Heart left ventricle (tissue), 16 donors: Measurements from ENCODE around the gene KIF21B. TPM values are rescaled to one million over a fixed set of nuclear protein-coding genes. Genes with fewer than 3 reads are reported as not detected.

Experiments used
- ATAC-seq, 4 donors: fragments of 200-7000 bp; cut with Tn5 transposase; one replicate each; pipeline ENCODE4 v1.9.1; 2020 to 2022; ENCODE audit warnings: moderate library complexity in 4 of 4, mild to moderate bottlenecking in 3 of 4, moderate number of reproducible peaks in 1 of 4
- DNase-seq, 5 donors: peaks; one replicate each; pipeline ENCODE4 v3.0.0-alpha.2; 2020
- H3K27ac ChIP-seq, 12 donors: fragments of 200-600 bp; sonication (generic) in 4 of 12; one replicate each; pipeline versions ENCODE4 v1.5.0 to v1.8.0; 2016 to 2022; ENCODE audit warnings: mild to moderate bottlenecking in 2 of 12
- H3K27me3 ChIP-seq, 9 donors: fragments of 200-600 bp; sonication (generic) in 2 of 9; one replicate each; pipeline versions ENCODE4 v1.5.1 to v1.8.0; 2016 to 2022; ENCODE audit warnings: mild to moderate bottlenecking in 3 of 9
- H3K36me3 ChIP-seq, 9 donors: fragments of 200-600 bp; sonication (generic) in 2 of 9; one replicate each; pipeline versions ENCODE4 v1.5.0 to v1.8.0; 2018 to 2022; ENCODE audit warnings: mild to moderate bottlenecking in 2 of 9
- H3K4me1 ChIP-seq, 12 donors: fragments of 200-600 bp; sonication (generic) in 4 of 12; one replicate each; pipeline versions ENCODE4 v1.5.0 to v1.8.0; 2016 to 2022; ENCODE audit warnings: mild to moderate bottlenecking in 3 of 12
- H3K4me3 ChIP-seq, 12 donors: fragments of 200-600 bp; sonication (generic) in 4 of 12; one replicate each; pipeline versions ENCODE4 v1.5.0 to v1.8.0; 2017 to 2022; ENCODE audit warnings: mild to moderate bottlenecking in 9 of 12, moderate library complexity in 4 of 12
- H3K9me3 ChIP-seq, 12 donors: fragments of 200-600 bp; sonication (generic) in 4 of 12; one replicate each; pipeline versions ENCODE4 v1.5.0 to v1.8.0; 2016 to 2022; ENCODE audit warnings: mild to moderate bottlenecking in 1 of 12
- CTCF ChIP-seq, 12 donors: fragments of 200-600 bp; sonication (generic) in 4 of 12; IDR thresholded peaks; one replicate each; pipeline versions ENCODE4 v1.5.0 to v1.8.0; 2018 to 2022; ENCODE audit warnings: antibody characterized with exemption in 12 of 12, mild to moderate bottlenecking in 5 of 12
- POLR2A ChIP-seq, 2 donors: fragments of 450-650 bp; IDR thresholded peaks; one replicate each; pipeline ENCODE4 v1.6.1; 2017; ENCODE audit warnings: antibody characterized with exemption in 2 of 2, mild to moderate bottlenecking in 2 of 2, moderate library complexity in 2 of 2
- WGBS, 4 donors: extraction: QIAGEN DNeasy Blood & Tissue Kit in 2 of 4; methylation state at CpG; one replicate each; pipeline versions ENCODE4 v1.1.5 to v1.1.7; 2013 to 2018; 5-methylcytosine and 5-hydroxymethylcytosine counted together
- intact Hi-C, 10 donors: fragments of 100-400 bp; cut with DNase I; formaldehyde crosslinking; loops; one replicate each; pipeline versions ENCODE4 v1.11.1 to v1.14.2; 2022
- polyA plus RNA-seq, 2 donors: library from polyadenylated mRNA; stranded (reverse); fragments of 200-250 nt; gene quantifications; one replicate each; pipeline ENCODE4 v1.2.3, GENCODE V29; 2013
- total RNA-seq, 9 donors: library from RNA; depleted of rRNA in 2 of 9; stranded (reverse); fragments of >200 nt in 2 of 9; fragmentation: NEBNext Ultra II Directional in 3 of 9; extraction: Animal tissue kit (Norgen Biotek cat#: 25700) in 3 of 9; gene quantifications; one replicate each; pipeline versions ENCODE4 v1.1.0 to v1.2.4, GENCODE V29; 2016 to 2023
- donor health status: ischemic (EF 13 %, LVEDD 7.1; RV severe dilation, severe dysfunction).
- donor health status: healthy with polysubstance abuse.
- donor health status: DM: no; HTN: yes; CAD: no.
- donor health status: DM: no; HTN: no; CAD: no.
- donor health status: ischemic (EF 25% LVEDD 6.9; RV normal size, moderate dysfunction).
- donor health status: ischemic (EF 25% LVEDD 5.7; RV mildly dilated, moderate dysfunction).
- donor health status: healthy.
- donor health status: DM: yes; HTN: yes; CAD: no.
- donor health status: ischemic (EF 35%, LVEDD 5.7; RV mildly dilated, moderate dysfunction).
- donor health status: nonischemic (EF 11% LVEDD 7.7; RV severe dilation, severe dysfunction).
- donor health status: DM: yes; HTN: yes; CAD: no.
- donor health status: PGD.
- donor health status: ischemic (EF 29% LVEDD 5.4; RV normal size, mild dysfunction).
- donor health status: nonischemic (EF 23%, LVEDD 6.1; RV moderate dilation, normal function).

The KIF21B gene
- total and polyA plus RNA-seq, 11 donors = 0.21 to 3.6 (median 0.46) TPM

- no peak overlapping the region for H3K4me3 ChIP-seq
- no peak overlapping the region for H3K27ac ChIP-seq
- no peak for DNase-seq
- peaks cover 0 to 10% (median 0%) of the 10 kb centered on the region in 12 donors for H3K9me3 ChIP-seq
- WGBS, 4 donors = 90 to 94% (median 92%) methylated on average over 11 to 12 of the region's 12 CpGs
- no peaks in the 10 kb centered on the region for H3K27me3 ChIP-seq
- intact Hi-C loops = no loop called here
- ATAC-seq = no peak
- H3K36me3 ChIP-seq = peaks cover 0 to 56% (median 0%) of the 10 kb centered on the region in 9 donors
- TF ChIP-seq CTCF (IDR thresholded peaks at IDR 0.05) (no peak), POLR2A (IDR thresholded peaks at IDR 0.05) (no peak)
- no peaks in the 10 kb centered on the region for H3K4me1 ChIP-seq
Measured at GRCh38 chr1:200983035-200983561, 40.4 kb downstream of the KIF21B start.

- Histone ChIP-seq H3K27me3 (no peaks in the 10 kb centered on the region), H3K4me1 (no peaks in the 10 kb centered on the region), H3K27ac (no peak overlapping the region), H3K4me3 (no peak overlapping the region), H3K9me3 (peaks cover 0 to 10% (median 0%) of the 10 kb centered on the region in 12 donors), H3K36me3 (peaks cover 0 to 51% (median 0%) of the 10 kb centered on the region in 9 donors)
- ATAC-seq = no peak
- intact Hi-C loops = no loop called here
- 60 to 79% (median 66%) methylated on average over 13 to 19 of the region's 19 CpGs for WGBS, 4 donors
- no peak for TF ChIP-seq CTCF (IDR thresholded peaks at IDR 0.05)
- TF ChIP-seq POLR2A (IDR thresholded peaks at IDR 0.05) = no peak
- DNase-seq = no peak
Measured at GRCh38 chr1:200982071-200982945, 41.2 kb downstream of the KIF21B start.

GRCh38 chr1:200981278-200981677 lies 42.2 kb downstream of the KIF21B start:
- Histone ChIP-seq H3K27me3 (no peaks in the 10 kb centered on the region), H3K27ac (no peak overlapping the region), H3K9me3 (peaks cover 0 to 10% (median 0%) of the 10 kb centered on the region in 12 donors), H3K4me3 (no peak overlapping the region), H3K36me3 (peaks cover 0 to 49% (median 0%) of the 10 kb centered on the region in 9 donors), H3K4me1 (no peaks in the 10 kb centered on the region)
- no peak for ATAC-seq
- DNase-seq = no peak
- 80 to 89% (median 84%) methylated on average over 3 to 4 of the region's 4 CpGs for WGBS, 4 donors
- no peak for TF ChIP-seq CTCF (IDR thresholded peaks at IDR 0.05)
- TF ChIP-seq POLR2A (IDR thresholded peaks at IDR 0.05) = no peak
- intact Hi-C loops = no loop called here

- no peak overlapping the region for H3K27ac ChIP-seq
- no peak overlapping the region for H3K4me3 ChIP-seq
- H3K36me3 ChIP-seq = peaks cover 0 to 46% (median 0%) of the 10 kb centered on the region in 9 donors
- ATAC-seq = no peak
- 88 to 95% (median 90%) methylated on average over 9 to 10 of the region's 10 CpGs for WGBS, 4 donors
- TF ChIP-seq CTCF (IDR thresholded peaks at IDR 0.05) (no peak), POLR2A (IDR thresholded peaks at IDR 0.05) (no peak)
- no peak for DNase-seq
- intact Hi-C loops = no loop called here
- no peaks in the 10 kb centered on the region for H3K27me3 ChIP-seq
- peaks cover 0 to 10% (median 0%) of the 10 kb centered on the region in 12 donors for H3K9me3 ChIP-seq
- no peaks in the 10 kb centered on the region for H3K4me1 ChIP-seq
Measured at GRCh38 chr1:200980873-200981272, 42.6 kb downstream of the KIF21B start.
